IMR-90 (cell line): Measurements from ENCODE around the gene TANGO2. TPM values are rescaled to one million over a fixed set of nuclear protein-coding genes. Genes with fewer than 3 reads are reported as not detected.

Experiments used
- ATAC-seq: fragments of 200-7000 bp; cut with Tn5 transposase; 2 replicates; pipeline ENCODE4 v1.9.1; 2020; ENCODE audit warnings: low read depth, mild to moderate bottlenecking, moderate library complexity
- BruUV-seq: library from RNA; stranded (reverse); fragments of 400-500 nt; replicated peaks from 2 replicates; lab custom pipeline; 2021; lab: Mats Ljungman, UMichigan
- CTCF ChIA-PET: fragments of 300-600 bp; formaldehyde crosslinking; extraction: SDS; loops from one replicate; lab custom pipeline; 2021; ENCODE audit warnings: antibody characterized with exemption; lab: Yijun Ruan, JAX
- POLR2A ChIA-PET: fragments of 300-600 bp; sonication (Branson Sonifier 250); formaldehyde crosslinking; loops from one replicate; lab custom pipeline; 2022; ENCODE audit warnings: antibody characterized with exemption; ENCODE audit not compliant: unreplicated experiment; lab: Charles Lee
- DNase-seq: peaks from one replicate; pipeline ENCODE4 v3.0.0; 2013
- H2AFZ ChIP-seq: replicated peaks from 2 replicates; pipeline ENCODE3; 2013; ENCODE audit warnings: low read length, mild to moderate bottlenecking; ENCODE audit not compliant: poor library complexity
- H2AK5ac ChIP-seq: 2 replicates; pipeline ENCODE4 v1.6.1; 2013; ENCODE audit warnings: low read depth, low read length, inconsistent platforms
- H2AK9ac ChIP-seq: replicated peaks from 2 replicates; pipeline ENCODE3; 2013; ENCODE audit warnings: mild to moderate bottlenecking, low read depth, low read length, moderate library complexity; ENCODE audit not compliant: poor library complexity
- H2BK120ac ChIP-seq: 2 replicates; pipeline ENCODE4 v1.6.1; 2013; ENCODE audit warnings: low read depth, low read length, inconsistent platforms
- H2BK15ac ChIP-seq: 3 replicates; pipeline ENCODE4 v1.6.1; 2013; ENCODE audit warnings: low read depth, low read length, inconsistent platforms
- H2BK20ac ChIP-seq: 2 replicates; pipeline ENCODE4 v1.6.1; 2013; ENCODE audit warnings: low read depth, mild to moderate bottlenecking, inconsistent platforms, low read length, moderate library complexity
- H2BK5ac ChIP-seq: 2 replicates; pipeline ENCODE4 v1.6.1; 2013; ENCODE audit warnings: mild to moderate bottlenecking, low read depth, low read length, inconsistent platforms; ENCODE audit not compliant: poor library complexity, severe bottlenecking
- H3K14ac ChIP-seq: replicated peaks from 2 replicates; pipeline ENCODE4 v1.6.1; 2013; ENCODE audit warnings: low read depth, low read length, inconsistent platforms
- H3K18ac ChIP-seq: 2 replicates; pipeline ENCODE4 v1.6.1; 2013; ENCODE audit warnings: low read depth, low read length, control low read depth
- H3K23ac ChIP-seq: 2 replicates; pipeline ENCODE4 v1.6.1; 2013; ENCODE audit warnings: low read depth, low read length, inconsistent platforms
- H3K27ac ChIP-seq: 2 replicates; pipeline ENCODE4 v1.5.1; 2013; ENCODE audit warnings: mild to moderate bottlenecking, control low read depth, low read length; ENCODE audit not compliant: insufficient read depth
- H3K27me3 ChIP-seq: 2 replicates; pipeline ENCODE4 v1.6.1; 2013; ENCODE audit warnings: low read length; ENCODE audit not compliant: control insufficient read depth, insufficient read depth
- H3K36me3 ChIP-seq: 2 replicates; pipeline ENCODE4 v1.6.1; 2013; ENCODE audit warnings: low read length, mixed read lengths; ENCODE audit not compliant: control insufficient read depth, insufficient read depth
- H3K4ac ChIP-seq: 2 replicates; pipeline ENCODE4 v1.6.1; 2013; ENCODE audit warnings: low read depth, low read length, inconsistent platforms
- H3K4me1 ChIP-seq: 2 replicates; pipeline ENCODE4 v1.6.1; 2013; ENCODE audit warnings: low read length, mixed read lengths; ENCODE audit not compliant: control insufficient read depth, insufficient read depth
- H3K4me2 ChIP-seq: 2 replicates; pipeline ENCODE4 v1.6.1; 2013; ENCODE audit warnings: low read depth, mild to moderate bottlenecking, control low read depth, low read length, moderate library complexity
- H3K4me3 ChIP-seq: 2 replicates; pipeline ENCODE4 v1.5.1; 2013; ENCODE audit warnings: low read depth, mild to moderate bottlenecking, control low read depth, low read length, moderate library complexity; ENCODE audit not compliant: insufficient read depth
- H3K56ac ChIP-seq: 2 replicates; pipeline ENCODE4 v1.6.1; 2013; ENCODE audit warnings: low read length, inconsistent platforms; ENCODE audit not compliant: insufficient read depth; ENCODE audit errors: extremely low read depth
- H3K79me1 ChIP-seq, 2 experiments: 2 replicates each; pipeline ENCODE4 v1.6.1; 2013; ENCODE audit warnings: low read length in 2 of 2, inconsistent platforms in 1 of 2, low read depth in 1 of 2
- H3K9ac ChIP-seq: 2 replicates; pipeline ENCODE4 v1.6.1; 2013; ENCODE audit warnings: low read depth, low read length, control low read depth
- H3K9me1 ChIP-seq: 2 replicates; pipeline ENCODE4 v1.6.1; 2013; ENCODE audit warnings: low read length, inconsistent platforms; ENCODE audit not compliant: insufficient read depth
- H3K9me3 ChIP-seq: 2 replicates; pipeline ENCODE4 v1.6.1; 2013; ENCODE audit warnings: low read length; ENCODE audit not compliant: control insufficient read depth, insufficient read depth
- H4K20me1 ChIP-seq: 2 replicates; pipeline ENCODE4 v1.6.1; 2013; ENCODE audit warnings: low read length, inconsistent platforms; ENCODE audit not compliant: insufficient read depth
- H4K5ac ChIP-seq: 2 replicates; pipeline ENCODE4 v1.6.1; 2013; ENCODE audit warnings: mild to moderate bottlenecking, low read depth, low read length, control low read depth
- H4K8ac ChIP-seq, 2 experiments: 2 replicates each; pipeline ENCODE4 v1.6.1; 2013; ENCODE audit warnings: low read depth in 2 of 2, low read length in 2 of 2, control low read depth in 1 of 2, inconsistent platforms in 1 of 2
- H4K91ac ChIP-seq: 2 replicates; pipeline ENCODE4 v1.6.1; 2013; ENCODE audit warnings: low read depth, low read length, inconsistent platforms; ENCODE audit not compliant: insufficient read depth
- BHLHE40 ChIP-seq: fragments of 150-350 bp; IDR thresholded peaks from 2 replicates; pipeline ENCODE4 v1.6.1; 2016; ENCODE audit warnings: mild to moderate bottlenecking, low read depth, low read length
- CEBPB ChIP-seq: IDR thresholded peaks from 2 replicates; pipeline ENCODE4 v1.6.1; 2012; ENCODE audit warnings: low read depth, low read length, improper control_type of control experiment
- CHD1 ChIP-seq: IDR thresholded peaks from 2 replicates; pipeline ENCODE4 v1.6.1; 2012; ENCODE audit warnings: low read depth, low read length, improper control_type of control experiment
- FOS ChIP-seq: fragments of 150-350 bp; IDR thresholded peaks from 2 replicates; pipeline ENCODE4 v1.6.1; 2016; ENCODE audit warnings: low read depth, low read length
- MAFK ChIP-seq: IDR thresholded peaks from 2 replicates; pipeline ENCODE4 v1.6.1; 2012; ENCODE audit warnings: low read depth, low read length, improper control_type of control experiment
- MAZ ChIP-seq: IDR thresholded peaks from 2 replicates; pipeline ENCODE4 v1.6.1; 2012; ENCODE audit warnings: low read depth, mild to moderate bottlenecking, low read length, improper control_type of control experiment, moderate library complexity, borderline replicate concordance
- NFE2L2 ChIP-seq: fragments of 150-350 bp; IDR thresholded peaks from 2 replicates; pipeline ENCODE4 v1.6.1; 2016; ENCODE audit warnings: low read depth, mild to moderate bottlenecking, low read length
- RAD21 ChIP-seq: IDR thresholded peaks from 2 replicates; pipeline ENCODE4 v1.6.1; 2012; ENCODE audit warnings: low read length, improper control_type of control experiment
- RCOR1 ChIP-seq: IDR thresholded peaks from 2 replicates; pipeline ENCODE4 v1.6.1; 2012; ENCODE audit warnings: mild to moderate bottlenecking, low read length, improper control_type of control experiment; ENCODE audit not compliant: insufficient replicate concordance
- RFX5 ChIP-seq: IDR thresholded peaks from 2 replicates; pipeline ENCODE4 v1.8.0; 2012; ENCODE audit warnings: low read depth, mild to moderate bottlenecking, low read length, moderate library complexity
- SMC3 ChIP-seq: fragments of 150-350 bp; IDR thresholded peaks from 2 replicates; pipeline ENCODE4 v1.6.1; 2016; ENCODE audit warnings: low read depth, mild to moderate bottlenecking, antibody characterized with exemption, low read length, moderate library complexity
- WGBS, 2 experiments: methylation state at CpG; one replicate each; pipeline versions ENCODE4 v1.1.5 to v1.1.7; 2013; ENCODE audit warnings: missing lambda C conversion rate in 2 of 2; ENCODE audit not compliant: insufficient read length in 1 of 2; ENCODE audit errors: extremely low coverage in 2 of 2; 5-methylcytosine and 5-hydroxymethylcytosine counted together
- dilution Hi-C: fragments of 300-500 bp; cut with HindIII; formaldehyde crosslinking; loops from one replicate; pipeline ENCODE4 v1.14.3; 2018; ENCODE audit warnings: low sequenced_read_pairs; ENCODE audit not compliant: unreplicated experiment
- in situ Hi-C: fragments of 300-500 bp; cut with MboI; formaldehyde crosslinking; loops from 3 replicates; pipeline ENCODE4 v1.14.3; 2019; ENCODE audit warnings: low sequenced_read_pairs, inconsistent platforms, mixed read lengths
- intact Hi-C: fragments of 100-400 bp; cut with micrococcal nuclease; formaldehyde crosslinking; loops from 2 replicates; pipeline ENCODE4 v1.10.0; 2022
- polyA plus RNA-seq, 3 experiments: library from polyadenylated mRNA; depleted of rRNA; stranded (reverse); fragments of >200 nt; gene quantifications; 2 replicates each; pipeline ENCODE4 v1.2.3, GENCODE V29; 2012; ENCODE audit warnings: low replicate concordance in 1 of 3
- total RNA-seq: library from RNA; depleted of rRNA; stranded (reverse); fragments of >200 nt; gene quantifications from 2 replicates; pipeline ENCODE4 v1.2.3, GENCODE V29; 2012
- TF ChIP-seq, protein P1 (sequence below): conservative IDR thresholded peaks from 2 replicates; pipeline ENCODE4 v1.5.1; 2012; ENCODE audit warnings: mild to moderate bottlenecking, low read depth, low read length, improper control_type of control experiment
- TF ChIP-seq, protein P2 (sequence below): fragments of 150-350 bp; IDR thresholded peaks from 2 replicates; pipeline ENCODE4 v1.6.1; 2016; ENCODE audit warnings: low read depth, mild to moderate bottlenecking, low read length, moderate library complexity, borderline replicate concordance
- TF ChIP-seq, protein P3 (sequence below): fragments of 150-350 bp; IDR thresholded peaks from 2 replicates; pipeline ENCODE4 v1.6.1; 2017; ENCODE audit warnings: mild to moderate bottlenecking, antibody characterized with exemption, low read length, low read depth

Gene TANGO2
- total and polyA plus RNA-seq, 2 of the 4 experiments (the other 2 are of a cell fraction) = 45.1 to 75.1 TPM

DNA sequence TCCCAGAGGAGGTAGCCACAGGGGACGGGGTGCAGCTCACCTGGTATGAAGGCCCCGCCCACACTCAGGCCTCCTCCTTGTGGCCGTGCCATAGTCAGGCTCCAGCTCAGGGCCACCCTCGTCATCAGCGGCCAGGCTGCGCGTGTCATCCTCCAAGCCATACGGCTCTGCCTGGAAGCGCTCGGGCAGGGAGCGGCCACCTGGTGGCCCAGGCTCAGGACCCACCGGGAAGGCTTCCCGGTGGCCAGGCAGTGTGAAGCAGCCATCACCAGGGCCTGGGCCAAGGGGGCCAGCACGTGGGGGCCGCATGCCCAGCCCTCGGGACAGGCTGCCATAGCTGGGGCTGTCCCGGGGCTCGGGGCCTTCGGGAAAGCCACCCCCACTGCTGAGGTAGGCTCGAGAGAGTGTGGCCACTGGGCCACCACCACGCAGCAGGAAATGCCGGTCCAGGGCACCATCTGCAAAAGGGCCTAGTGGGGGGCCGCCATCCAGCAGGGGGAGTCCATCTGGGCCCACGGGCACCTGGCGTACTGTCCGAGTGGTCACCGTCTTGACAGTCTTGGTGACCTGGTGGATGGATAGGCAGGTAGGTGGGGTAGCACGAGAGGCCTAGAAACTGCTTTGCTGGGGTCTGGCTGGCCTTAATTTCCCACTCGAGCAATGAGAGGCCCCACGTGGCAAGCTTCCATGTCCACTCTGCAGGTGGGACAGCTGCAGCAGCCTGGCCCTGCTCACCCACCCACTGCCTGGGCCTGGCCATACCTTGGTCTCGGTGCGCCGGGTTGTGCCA lies 39.5 kb upstream of the TANGO2 start:
- Histone ChIP-seq H3K4me3 (no peak overlapping the region), H4K91ac (no peak overlapping the region), H4K5ac (no peak overlapping the region), H3K4me2 (no peak overlapping the region), H2BK15ac (no peak overlapping the region), H2BK20ac (no peak overlapping the region), H2AFZ (no peak overlapping the region), H2BK5ac (no peak overlapping the region), H2AK9ac (no peak overlapping the region), H3K9me3 (no peaks in the 10 kb centered on the region), H3K4ac (no peak overlapping the region), H3K4me1 (peaks cover 13% of the 10 kb centered on the region), H3K9ac (no peak overlapping the region), H3K27ac (no peak overlapping the region), H2AK5ac (no peak overlapping the region), H2BK120ac (no peak overlapping the region), H3K14ac (no peak overlapping the region), H4K20me1 (peaks cover 15% of the 10 kb centered on the region; the same call in 1 of the 2 replicates), H3K9me1 (peaks cover 17% of the 10 kb centered on the region), H3K79me1 (peaks cover 4 to 35% of the 10 kb centered on the region in 2 experiments; a peak in 3 of 4 replicates), H3K36me3 (peaks cover 12% of the 10 kb centered on the region), H3K56ac (no peak overlapping the region), H4K8ac (no peak overlapping the region), H3K18ac (no peak overlapping the region), H3K27me3 (no peaks in the 10 kb centered on the region), H3K23ac (no peak overlapping the region)
- in situ Hi-C loops = no loop called here
- intact Hi-C loops = no loop called here
- POLR2A ChIA-PET = no interaction called here
- ATAC-seq (no peak), DNase-seq (no peak)
- no TSS peak for BruUV-seq
- 93% methylated on average over 22 of the region's 33 CpGs; no CpG with 5 or more reads in 1 of the 2 experiments for WGBS, 2 experiments
- no peak for TF ChIP-seq MAZ
- TF ChIP-seq MAFK = no peak
- TF ChIP-seq CHD1 = no peak
- no peak for TF ChIP-seq RCOR1
- no peak for TF ChIP-seq NFE2L2
- TF ChIP-seq BHLHE40 = no peak
- TF ChIP-seq CEBPB = no peak
- no peak for TF ChIP-seq RAD21
- TF ChIP-seq FOS = no peak
- TF ChIP-seq, protein P1, sequence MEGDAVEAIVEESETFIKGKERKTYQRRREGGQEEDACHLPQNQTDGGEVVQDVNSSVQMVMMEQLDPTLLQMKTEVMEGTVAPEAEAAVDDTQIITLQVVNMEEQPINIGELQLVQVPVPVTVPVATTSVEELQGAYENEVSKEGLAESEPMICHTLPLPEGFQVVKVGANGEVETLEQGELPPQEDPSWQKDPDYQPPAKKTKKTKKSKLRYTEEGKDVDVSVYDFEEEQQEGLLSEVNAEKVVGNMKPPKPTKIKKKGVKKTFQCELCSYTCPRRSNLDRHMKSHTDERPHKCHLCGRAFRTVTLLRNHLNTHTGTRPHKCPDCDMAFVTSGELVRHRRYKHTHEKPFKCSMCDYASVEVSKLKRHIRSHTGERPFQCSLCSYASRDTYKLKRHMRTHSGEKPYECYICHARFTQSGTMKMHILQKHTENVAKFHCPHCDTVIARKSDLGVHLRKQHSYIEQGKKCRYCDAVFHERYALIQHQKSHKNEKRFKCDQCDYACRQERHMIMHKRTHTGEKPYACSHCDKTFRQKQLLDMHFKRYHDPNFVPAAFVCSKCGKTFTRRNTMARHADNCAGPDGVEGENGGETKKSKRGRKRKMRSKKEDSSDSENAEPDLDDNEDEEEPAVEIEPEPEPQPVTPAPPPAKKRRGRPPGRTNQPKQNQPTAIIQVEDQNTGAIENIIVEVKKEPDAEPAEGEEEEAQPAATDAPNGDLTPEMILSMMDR = no peak
- TF ChIP-seq, protein P2, sequence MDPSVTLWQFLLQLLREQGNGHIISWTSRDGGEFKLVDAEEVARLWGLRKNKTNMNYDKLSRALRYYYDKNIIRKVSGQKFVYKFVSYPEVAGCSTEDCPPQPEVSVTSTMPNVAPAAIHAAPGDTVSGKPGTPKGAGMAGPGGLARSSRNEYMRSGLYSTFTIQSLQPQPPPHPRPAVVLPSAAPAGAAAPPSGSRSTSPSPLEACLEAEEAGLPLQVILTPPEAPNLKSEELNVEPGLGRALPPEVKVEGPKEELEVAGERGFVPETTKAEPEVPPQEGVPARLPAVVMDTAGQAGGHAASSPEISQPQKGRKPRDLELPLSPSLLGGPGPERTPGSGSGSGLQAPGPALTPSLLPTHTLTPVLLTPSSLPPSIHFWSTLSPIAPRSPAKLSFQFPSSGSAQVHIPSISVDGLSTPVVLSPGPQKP = no peak
- no peak for TF ChIP-seq SMC3
- TF ChIP-seq RFX5 = no peak
- TF ChIP-seq, protein P3, sequence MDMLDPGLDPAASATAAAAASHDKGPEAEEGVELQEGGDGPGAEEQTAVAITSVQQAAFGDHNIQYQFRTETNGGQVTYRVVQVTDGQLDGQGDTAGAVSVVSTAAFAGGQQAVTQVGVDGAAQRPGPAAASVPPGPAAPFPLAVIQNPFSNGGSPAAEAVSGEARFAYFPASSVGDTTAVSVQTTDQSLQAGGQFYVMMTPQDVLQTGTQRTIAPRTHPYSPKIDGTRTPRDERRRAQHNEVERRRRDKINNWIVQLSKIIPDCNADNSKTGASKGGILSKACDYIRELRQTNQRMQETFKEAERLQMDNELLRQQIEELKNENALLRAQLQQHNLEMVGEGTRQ = no peak
- CTCF ChIA-PET = no interaction called here
- dilution Hi-C loops = no loop called here
